SJCRH30 (cell line): ENCODE data around the gene ZNF584. TPM values are rescaled to one million over a fixed set of nuclear protein-coding genes. Genes with fewer than 3 reads are reported as not detected.
A peak's percentile ranks its signal among the peaks of the same experiment; 100 is the strongest.
"Not testable (repeated sequence)": the region's sequence is repeated elsewhere in the genome, so short reads cannot be mapped to it uniquely, and the experiment has no call there.

Experiments
- DNase-seq, 2 experiments: peaks; one replicate each; pipeline ENCODE4 v3.0.0-alpha.2; 2015 to 2020
- H3K27ac ChIP-seq: fragments of 250-450 bp; sonication (Bioruptor Pico); 2 replicates; pipeline ENCODE4 v1.5.1; 2020; ENCODE audit warnings: mild to moderate bottlenecking, moderate library complexity
- H3K27me3 ChIP-seq: fragments of 250-450 bp; sonication (Bioruptor Pico); 2 replicates; pipeline ENCODE4 v1.5.1; 2020; ENCODE audit warnings: mild to moderate bottlenecking, moderate library complexity
- H3K36me3 ChIP-seq: fragments of 250-450 bp; sonication (Bioruptor Pico); 2 replicates; pipeline ENCODE4 v1.5.1; 2020; ENCODE audit warnings: mild to moderate bottlenecking, moderate library complexity
- H3K4me1 ChIP-seq: fragments of 250-450 bp; sonication (Bioruptor Pico); 2 replicates; pipeline ENCODE4 v1.5.1; 2020; ENCODE audit warnings: mild to moderate bottlenecking, moderate library complexity
- H3K4me3 ChIP-seq: fragments of 250-450 bp; sonication (Bioruptor Pico); 2 replicates; pipeline ENCODE4 v1.5.1; 2020; ENCODE audit warnings: mild to moderate bottlenecking, moderate library complexity
- H3K9me3 ChIP-seq: fragments of 250-450 bp; sonication (Bioruptor Pico); replicated peaks from 2 replicates; pipeline ENCODE4 v1.5.1; 2020; ENCODE audit warnings: mild to moderate bottlenecking, moderate library complexity
- total RNA-seq: library from RNA; depleted of rRNA; stranded (reverse); fragments of >200 nt; shearing (Covaris generic); gene quantifications from 2 replicates; pipeline ENCODE4 v1.2.3, GENCODE V29; 2014; rRNA removed

ZNF584 gene
- 12.2 and 13.8 TPM in 2 replicates for total RNA-seq

DNA sequence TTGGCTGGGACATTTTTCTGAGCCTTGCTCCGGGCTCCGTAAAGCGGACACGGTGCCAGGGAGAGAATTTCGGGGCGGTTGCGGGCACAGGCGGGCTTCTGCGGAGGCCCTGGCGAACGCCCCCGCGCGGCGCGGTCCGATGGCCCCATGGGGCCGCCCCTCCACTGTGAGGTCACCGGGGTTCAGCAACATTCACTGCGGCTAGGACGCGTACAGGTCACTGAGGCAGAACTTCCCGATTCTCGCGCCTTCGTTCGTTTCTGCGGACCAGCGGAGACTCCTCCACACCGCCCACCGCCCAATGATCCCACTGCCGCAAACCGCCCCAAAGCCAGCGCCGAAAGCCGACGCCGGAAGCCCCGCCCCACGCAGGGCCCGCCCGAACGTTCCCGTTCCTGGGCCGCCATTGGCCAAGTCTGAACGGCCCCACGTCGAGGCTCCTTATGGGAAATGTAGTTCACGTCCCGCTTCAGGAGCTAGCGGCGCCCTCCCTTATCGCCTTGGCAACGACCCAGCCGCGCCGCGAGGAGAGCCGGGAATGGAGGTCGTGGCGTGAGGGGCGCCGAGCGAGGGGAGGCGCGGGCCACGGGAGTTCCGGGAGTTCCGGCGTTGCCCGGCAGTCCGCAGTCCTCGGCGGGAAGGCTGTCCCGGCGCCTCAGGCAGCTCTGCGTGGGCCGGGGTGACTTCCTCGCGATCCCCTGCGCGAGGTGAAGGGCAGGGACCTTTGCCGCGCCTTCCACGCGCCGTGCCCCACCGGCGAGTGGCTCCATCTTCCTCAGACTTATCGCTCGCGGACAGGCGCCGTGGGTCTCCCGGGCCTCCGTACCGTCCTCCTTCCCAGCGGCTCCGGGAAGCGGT lies at the start of gene ZNF584:
TSS of gene ZNF584 (plus strand) at position 498 of the 858 bp plus-strand sequence. CDS start 499 bp downstream, outside the sequence.
- DNase-seq = peak; percentile 96 to 97
- Histone ChIP-seq H3K27ac (peak within 1 kb of the TSS; percentile 32), H3K4me3 (peak within 1 kb of the TSS; percentile 75), H3K27me3 (no peaks in the 10 kb centered on the region), H3K4me1 (no peaks in the 10 kb centered on the region), H3K36me3 (no peaks in the 10 kb centered on the region; the same call in 1 of the 2 replicates), H3K9me3 (no peaks in the 10 kb centered on the region)

GRCh38 chr19:58361900-58362271 lies 46.6 kb upstream of the ZNF584 start:
- DNase-seq = peak; percentile 73 to 74
- Histone ChIP-seq H3K36me3 (no peaks in the 10 kb centered on the region), H3K27ac (peak overlapping the region; percentile 80), H3K9me3 (no peaks in the 10 kb centered on the region), H3K27me3 (no peaks in the 10 kb centered on the region), H3K4me1 (no peaks in the 10 kb centered on the region), H3K4me3 (peak overlapping the region; percentile 75)

DNA sequence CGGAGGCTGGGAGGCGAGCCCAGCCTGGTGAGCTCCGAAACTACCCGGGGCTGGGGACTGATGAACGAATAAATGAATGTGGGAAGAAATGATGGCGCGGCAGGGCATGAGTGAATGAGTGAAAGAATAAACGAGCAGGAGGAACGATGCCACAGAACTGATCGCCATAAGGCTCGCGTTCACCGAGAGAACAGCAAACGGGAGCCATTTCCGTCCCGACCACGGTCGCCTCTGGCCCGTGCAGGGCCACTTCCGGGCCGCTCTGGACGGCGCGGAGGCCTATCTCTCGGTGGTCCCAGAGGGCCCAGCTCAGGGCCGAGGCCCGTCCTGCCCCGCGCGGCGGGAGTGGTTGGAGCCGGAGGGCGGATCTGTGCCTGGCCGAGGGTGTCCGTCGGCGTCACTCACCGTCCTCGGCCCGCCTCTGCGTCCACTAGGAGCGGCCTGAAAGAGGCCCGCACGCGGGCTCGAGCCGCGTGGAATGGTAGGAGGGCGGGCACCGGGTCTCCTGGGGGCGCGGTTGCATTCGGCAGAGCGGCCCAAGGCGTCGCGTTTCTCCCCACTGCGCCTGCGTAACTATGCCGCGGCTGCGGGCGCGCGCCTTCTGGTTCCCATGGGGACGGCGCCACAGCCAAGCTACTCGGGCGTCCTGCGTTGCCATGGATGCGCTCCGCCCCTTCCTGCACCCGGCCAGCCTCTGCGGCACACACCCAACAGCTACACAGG lies 46.0 kb upstream of the ZNF584 start, which contains the start of gene ZNF497:
TSS of gene ZNF497 (minus strand) at position 480 of the 723 bp plus-strand sequence. CDS start 5,116 bp downstream, outside the sequence.
- Histone ChIP-seq H3K27ac (peak within 1 kb of the TSS; percentile 80), H3K36me3 (no peaks in the 10 kb centered on the region), H3K4me3 (peak within 1 kb of the TSS; percentile 75), H3K9me3 (no peaks in the 10 kb centered on the region), H3K4me1 (no peaks in the 10 kb centered on the region), H3K27me3 (no peaks in the 10 kb centered on the region)
- DNase-seq = peak; percentile 96

GRCh38 chr19:58364146-58364545 lies 44.3 kb upstream of the ZNF584 start:
- H3K4me1 ChIP-seq = no peaks in the 10 kb centered on the region
- no peak overlapping the region for H3K4me3 ChIP-seq
- DNase-seq = no peak
- no peaks in the 10 kb centered on the region for H3K27me3 ChIP-seq
- no peak overlapping the region for H3K27ac ChIP-seq
- no peaks in the 10 kb centered on the region for H3K9me3 ChIP-seq
- no peaks in the 10 kb centered on the region for H3K36me3 ChIP-seq

DNA sequence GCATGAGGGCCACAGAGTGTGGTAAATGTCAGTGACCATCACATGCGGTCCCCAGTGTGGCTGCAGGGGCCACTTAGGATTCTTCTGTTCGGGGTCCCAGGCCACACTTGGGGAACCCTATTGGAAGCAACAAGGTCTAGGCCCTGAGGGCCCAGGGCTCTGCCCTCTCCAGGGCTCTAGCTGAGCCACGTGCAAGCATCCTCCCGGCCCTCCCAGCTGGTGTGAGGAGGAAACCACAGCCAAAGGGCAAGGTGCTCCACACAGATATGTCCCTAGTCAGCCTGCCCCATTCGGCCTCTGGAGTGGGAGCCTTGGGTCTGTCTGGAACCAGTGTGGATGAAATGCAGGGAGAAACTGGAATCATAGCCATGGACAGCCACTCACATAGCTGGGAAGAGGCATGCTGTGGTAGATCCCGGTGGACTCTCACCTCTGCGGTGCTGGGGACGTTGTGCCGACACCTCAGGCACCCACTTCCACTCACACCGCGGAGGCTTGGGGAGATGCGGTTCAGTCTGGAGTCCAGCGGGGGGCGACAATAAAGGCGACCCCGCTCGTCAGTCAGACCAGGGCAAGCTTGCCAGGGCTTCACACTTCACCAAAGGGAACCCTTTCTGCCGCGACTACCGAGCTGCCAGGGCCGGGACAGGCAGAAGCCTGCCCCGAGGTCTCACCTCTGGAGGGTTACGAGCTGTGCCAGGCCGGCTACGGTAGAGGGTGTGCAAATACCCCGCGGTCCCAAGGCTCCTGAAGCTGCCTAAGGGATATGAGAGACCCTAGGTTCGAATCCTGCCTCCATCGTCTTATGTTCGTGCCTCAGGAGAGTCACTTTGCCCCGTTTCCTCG lies 41.6 kb upstream of the ZNF584 start:
- Histone ChIP-seq H3K27me3 (no peaks in the 10 kb centered on the region), H3K27ac (no peak overlapping the region), H3K4me3 (no peak overlapping the region), H3K36me3 (no peaks in the 10 kb centered on the region), H3K9me3 (no peaks in the 10 kb centered on the region), H3K4me1 (no peaks in the 10 kb centered on the region)
- no peak for DNase-seq

- no peak for DNase-seq
- Histone ChIP-seq H3K9me3 (no peaks in the 10 kb centered on the region), H3K36me3 (no peaks in the 10 kb centered on the region), H3K4me1 (no peaks in the 10 kb centered on the region), H3K27ac (no peak overlapping the region), H3K27me3 (no peaks in the 10 kb centered on the region), H3K4me3 (no peak overlapping the region)
Observed at GRCh38 chr19:58367698-58368454, 40.6 kb upstream of the ZNF584 start.

- no peak overlapping the region for H3K27ac ChIP-seq
- no peaks in the 10 kb centered on the region for H3K4me1 ChIP-seq
- H3K27me3 ChIP-seq = no peaks in the 10 kb centered on the region
- H3K9me3 ChIP-seq = no peaks in the 10 kb centered on the region
- no peak for DNase-seq
- H3K4me3 ChIP-seq = no peak overlapping the region
- H3K36me3 ChIP-seq = no peaks in the 10 kb centered on the region
Observed at GRCh38 chr19:58368561-58369360, 39.7 kb upstream of the ZNF584 start.

GRCh38 chr19:58372311-58373133 lies 35.9 kb upstream of the ZNF584 start:
- Histone ChIP-seq H3K4me3 (no peak overlapping the region), H3K4me1 (no peaks in the 10 kb centered on the region), H3K27me3 (no peaks in the 10 kb centered on the region), H3K27ac (no peak overlapping the region), H3K36me3 (no peaks in the 10 kb centered on the region), H3K9me3 (no peaks in the 10 kb centered on the region)
- no peak for DNase-seq

DNA sequence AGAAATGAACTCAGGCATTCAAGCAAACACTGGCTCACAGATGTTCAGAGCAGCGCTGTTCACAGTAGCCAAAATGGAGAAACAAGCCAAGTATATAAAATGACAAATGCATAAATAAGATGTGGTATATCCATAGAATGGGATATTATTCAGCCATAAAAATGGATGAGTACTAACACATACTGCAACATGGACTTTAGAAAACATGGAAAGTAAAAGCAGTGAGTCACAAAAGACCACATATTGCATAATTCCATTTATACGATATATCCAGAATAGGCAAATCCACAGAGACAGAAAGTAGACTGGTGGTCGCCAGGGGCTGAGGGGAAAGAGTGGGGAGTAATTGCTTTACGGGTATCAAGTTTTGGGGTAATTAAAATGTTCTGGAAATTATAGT lies 34.2 kb upstream of the ZNF584 start:
- Histone ChIP-seq H3K36me3 (no peaks in the 10 kb centered on the region), H3K9me3 (no peaks in the 10 kb centered on the region), H3K4me1 (no peaks in the 10 kb centered on the region), H3K27me3 (no peaks in the 10 kb centered on the region), H3K4me3 (no peak overlapping the region), H3K27ac (no peak overlapping the region)
- no peak for DNase-seq

GRCh38 chr19:58376724-58377123 lies 31.7 kb upstream of the ZNF584 start:
- not testable (repeated sequence) for DNase-seq

DNA sequence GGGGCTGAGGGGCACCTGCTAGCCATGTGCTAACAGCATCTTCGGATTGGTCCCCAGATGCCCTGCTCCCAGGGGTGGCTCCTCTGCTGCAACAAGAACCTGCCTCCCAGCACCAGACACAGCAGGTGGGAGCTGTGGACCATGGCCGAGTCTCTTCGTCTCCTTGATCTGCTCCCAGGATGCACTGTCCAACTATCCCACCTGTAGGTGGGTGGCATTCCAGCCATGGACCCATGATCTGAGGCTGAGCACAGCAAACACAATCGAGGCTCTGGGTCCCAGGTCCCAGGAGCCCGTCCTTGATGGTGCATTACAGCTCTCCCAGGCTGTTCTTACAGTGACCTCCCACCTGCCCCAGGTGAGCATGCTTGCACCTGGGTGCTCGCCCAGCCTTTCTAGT lies 29.2 kb upstream of the ZNF584 start:
- H3K9me3 ChIP-seq = no peaks in the 10 kb centered on the region
- H3K27ac ChIP-seq = no peak overlapping the region
- H3K36me3 ChIP-seq = no peaks in the 10 kb centered on the region
- no peak for DNase-seq
- H3K4me1 ChIP-seq = no peaks in the 10 kb centered on the region
- H3K4me3 ChIP-seq = no peak overlapping the region
- H3K27me3 ChIP-seq = no peaks in the 10 kb centered on the region

More at GRCh38 chr19:58376724-58377123, 31.7 kb upstream of the ZNF584 start:
- H3K27me3 ChIP-seq, H3K27ac ChIP-seq, H3K4me1 ChIP-seq, H3K9me3 ChIP-seq, H3K36me3 ChIP-seq, H3K4me3 ChIP-seq: not testable (repeated sequence)

DNA sequence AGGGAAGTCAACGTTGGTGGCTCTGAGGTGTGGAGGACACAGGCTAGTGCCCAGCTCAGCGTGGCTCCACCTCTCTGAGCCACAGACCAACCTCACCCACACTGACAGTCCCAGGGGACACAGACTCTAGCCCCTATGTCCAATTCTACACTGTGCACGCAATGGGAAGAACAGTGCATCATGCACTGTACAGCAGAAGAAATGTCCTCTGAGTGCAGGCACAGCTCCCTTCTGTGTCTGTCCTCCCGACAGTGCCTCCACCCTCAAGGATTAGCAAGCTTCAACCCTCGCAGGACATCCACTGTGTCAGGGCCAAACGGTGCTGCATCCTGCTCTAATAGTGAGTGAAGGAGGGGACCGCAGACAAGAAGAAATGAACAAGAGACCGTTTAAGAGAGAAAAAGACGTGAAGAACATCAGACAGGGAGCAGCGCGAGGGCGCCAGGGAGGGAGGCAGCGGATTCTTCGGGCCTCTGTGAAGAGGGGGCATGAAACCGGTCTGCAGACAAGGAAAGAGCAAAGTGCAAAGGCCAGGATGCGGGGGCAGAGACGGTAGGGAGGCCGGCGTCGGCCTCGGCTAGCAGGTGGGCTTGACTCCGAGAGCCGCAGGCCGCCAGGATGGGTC lies 28.3 kb upstream of the ZNF584 start:
- Histone ChIP-seq H3K27ac (peak overlapping the region; percentile 89), H3K36me3 (no peaks in the 10 kb centered on the region), H3K4me3 (peak overlapping the region; percentile 86), H3K27me3 (no peaks in the 10 kb centered on the region), H3K4me1 (no peaks in the 10 kb centered on the region), H3K9me3 (no peaks in the 10 kb centered on the region)
- DNase-seq = no peak
